ENCODE data around the gene CCDC158.

Gene CCDC158

GRCh38 chr4:76276813-76277212, 144.1 kb downstream of the CCDC158 start:
- DNase-seq: no peak

- no peak for DNase-seq
Measured at GRCh38 chr4:76275486-76276124, 145.3 kb downstream of the CCDC158 start.

GRCh38 chr4:76272999-76273398, 147.9 kb downstream of the CCDC158 start:
- no peak for DNase-seq

- DNase-seq: no peak
Measured at GRCh38 chr4:76272582-76272981, 148.4 kb downstream of the CCDC158 start.

- no peak for DNase-seq
Measured at GRCh38 chr4:76272073-76272472, 148.9 kb downstream of the CCDC158 start.

- no peak for DNase-seq
Measured at GRCh38 chr4:76271248-76271647, 149.7 kb downstream of the CCDC158 start.

- DNase-seq: no peak
Measured at GRCh38 chr4:76270244-76271175, 150.4 kb downstream of the CCDC158 start.

- DNase-seq: no peak
Measured at GRCh38 chr4:76267811-76268210, 153.1 kb downstream of the CCDC158 start.

- DNase-seq: no peak
Measured at GRCh38 chr4:76266627-76267026, 154.3 kb downstream of the CCDC158 start.

GRCh38 chr4:76265631-76266218, 155.2 kb downstream of the CCDC158 start:
- no peak for DNase-seq
